AG09309 (cell line): Measurements from ENCODE around the gene B4GALT1.

Experiments
- DNase-seq: peaks from one replicate; pipeline ENCODE4 v3.0.0-alpha.2; 2010; ENCODE audit warnings: low read depth
- H3K4me3 ChIP-seq: 2 replicates; pipeline ENCODE4 v1.5.1; 2011; ENCODE audit warnings: mild to moderate bottlenecking, low read depth, low read length, moderate library complexity; ENCODE audit not compliant: control insufficient read depth
- CTCF ChIP-seq: IDR thresholded peaks from 2 replicates; pipeline ENCODE4 v1.5.1; 2011; ENCODE audit warnings: mild to moderate bottlenecking, low read depth, low read length, inconsistent platforms; ENCODE audit not compliant: insufficient read depth, control insufficient read depth; ENCODE audit errors: missing control alignments

Gene B4GALT1

DNA sequence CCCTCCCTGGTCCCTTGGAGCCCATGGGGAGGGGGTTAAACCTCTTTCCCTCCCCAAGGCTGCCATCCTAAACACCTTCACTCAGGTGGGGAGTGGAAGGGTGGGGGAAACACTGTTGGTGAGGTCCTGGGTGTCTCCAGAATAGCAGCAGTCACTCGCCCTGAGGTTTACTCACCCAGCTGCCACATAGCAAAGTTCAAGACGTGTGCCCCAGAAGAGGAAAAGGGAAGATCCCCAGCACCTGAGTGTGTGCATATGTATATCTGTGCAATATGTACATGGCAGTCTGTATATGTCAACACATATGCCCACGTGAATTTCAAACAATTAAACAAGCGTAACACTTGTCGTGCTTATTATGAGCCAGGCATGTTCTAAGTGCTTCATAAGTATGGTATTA, 59.4 kb downstream of the B4GALT1 start:
- no peak for DNase-seq
- no peak for TF ChIP-seq CTCF
- no peak overlapping the region for H3K4me3 ChIP-seq

DNA sequence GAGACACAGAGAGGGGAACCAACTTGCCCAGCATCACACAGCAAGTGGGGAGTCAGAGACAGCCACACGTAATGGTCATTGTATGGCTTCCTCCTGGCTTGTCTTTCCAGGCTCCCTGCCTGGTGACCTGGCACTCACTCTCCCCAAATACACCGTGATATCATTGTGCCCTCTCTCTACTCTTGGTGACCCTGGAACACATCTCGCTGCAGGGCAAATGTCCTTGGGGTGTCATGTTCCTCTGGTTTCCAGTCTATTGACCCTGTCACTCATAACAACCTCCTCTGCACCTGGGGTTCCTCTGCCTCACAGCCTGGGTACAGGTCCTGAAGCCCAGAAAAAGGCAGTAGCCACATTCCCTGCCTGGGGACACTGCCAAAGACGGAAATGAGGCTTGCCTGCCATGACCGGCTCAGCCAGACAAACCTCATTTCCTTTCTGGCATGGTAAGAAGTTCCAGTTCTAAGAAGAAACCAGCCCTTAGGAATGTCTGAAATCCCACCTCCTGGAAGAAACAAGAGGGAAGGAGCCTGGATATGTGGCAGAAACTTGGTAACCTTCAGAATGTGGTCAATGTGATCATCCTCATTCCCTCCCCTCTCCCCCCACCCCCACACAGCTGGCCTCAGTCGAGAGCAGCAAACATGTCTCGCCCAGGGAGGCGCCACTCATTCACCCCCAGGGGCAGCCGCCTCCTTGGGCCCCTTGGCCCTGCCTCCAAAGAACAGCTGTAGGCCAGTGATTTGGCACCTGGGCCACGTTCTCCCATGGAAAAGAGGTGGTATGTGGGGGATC, 60.1 kb downstream of the B4GALT1 start:
- H3K4me3 ChIP-seq, result no peak overlapping the region
- peak; percentile 83 for DNase-seq
- no peak for TF ChIP-seq CTCF

DNA sequence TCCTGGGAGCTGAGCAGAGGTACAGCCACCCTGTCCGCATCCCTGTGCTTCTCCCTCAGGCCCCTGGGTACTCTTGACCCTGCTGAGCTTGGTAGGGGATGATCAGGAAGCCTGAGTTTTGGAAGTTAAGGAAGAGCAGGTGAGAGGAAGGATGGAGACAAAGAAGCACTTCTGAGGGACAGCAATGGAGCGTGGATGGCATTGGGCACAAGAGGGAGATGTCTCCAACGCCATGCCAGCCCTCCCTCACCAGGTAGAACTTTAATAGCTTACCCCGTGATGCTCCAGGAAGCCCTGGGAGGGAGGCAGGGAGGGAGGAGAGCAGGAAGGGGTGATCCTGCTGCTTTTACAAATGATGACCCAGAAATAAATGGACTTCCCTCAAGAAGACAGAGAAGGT, 60.8 kb downstream of the B4GALT1 start:
- no peak for DNase-seq
- H3K4me3 ChIP-seq, result no peak overlapping the region
- TF ChIP-seq CTCF, result no peak

DNA sequence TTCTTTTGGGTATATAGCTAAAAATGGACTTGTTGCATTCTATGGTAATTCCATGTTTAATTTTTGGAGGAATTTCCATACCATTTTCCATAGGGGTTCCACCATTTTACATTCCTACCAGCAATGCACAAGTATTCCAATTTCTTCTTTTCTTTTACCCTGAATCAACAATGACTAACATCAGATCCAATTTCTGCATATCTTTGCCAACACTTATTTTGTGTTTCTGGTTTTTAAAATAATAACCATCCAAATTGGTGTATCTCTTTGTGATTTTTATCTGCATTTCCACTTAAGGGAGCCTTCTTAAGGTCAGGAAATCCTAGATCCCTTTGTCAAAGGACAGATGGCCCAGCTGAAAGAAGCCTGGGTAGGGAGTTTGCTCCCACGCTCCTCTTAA, 61.2 kb downstream of the B4GALT1 start:
- DNase-seq, result no peak
- no peak overlapping the region for H3K4me3 ChIP-seq
- no peak for TF ChIP-seq CTCF

DNA sequence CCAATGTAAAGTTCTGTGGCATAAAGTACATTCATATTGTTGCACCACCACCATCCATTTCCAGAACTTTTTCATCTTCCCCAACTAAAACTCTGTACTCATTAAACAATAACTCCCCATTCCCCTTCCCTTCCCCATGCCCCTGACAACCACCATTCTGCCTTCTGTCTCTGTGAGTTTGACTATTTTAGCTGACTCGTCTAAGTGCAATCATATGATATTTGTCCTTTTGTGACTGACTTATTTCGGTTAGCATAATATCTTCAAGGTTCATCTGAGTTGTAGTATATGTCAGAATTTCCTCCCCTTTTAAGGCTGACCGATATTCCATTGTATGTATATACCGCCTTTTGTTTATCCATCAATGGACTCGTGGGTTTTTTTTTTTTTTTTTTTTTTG, 61.6 kb downstream of the B4GALT1 start:
- DNase-seq, result no peak
- no peak for TF ChIP-seq CTCF
- H3K4me3 ChIP-seq, result no peak overlapping the region

DNA sequence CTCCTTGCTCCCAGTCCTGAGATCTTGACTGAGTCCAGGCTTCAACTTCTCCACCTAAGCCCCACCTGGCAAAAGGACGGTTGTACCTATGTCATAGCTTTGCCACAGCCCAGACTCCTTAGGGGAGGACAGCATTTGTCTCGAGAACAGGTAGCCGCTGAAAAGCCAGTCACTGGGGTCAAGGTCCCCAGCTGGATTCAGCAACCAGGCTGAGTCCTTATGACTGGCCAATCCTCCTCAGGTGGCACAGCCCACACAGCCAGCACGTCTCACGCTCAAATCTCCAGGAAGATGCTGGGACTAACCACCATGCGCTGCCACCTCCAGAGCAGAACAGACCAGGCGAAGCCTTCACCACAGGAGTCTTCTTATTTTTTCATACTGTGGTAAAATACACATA, 62.7 kb downstream of the B4GALT1 start:
- no peak for DNase-seq
- TF ChIP-seq CTCF, result no peak
- no peak overlapping the region for H3K4me3 ChIP-seq
